CD4-positive, alpha-beta T cell (primary cell): ENCODE measurements around the gene AOC3. TPM values are rescaled to one million over a fixed set of nuclear protein-coding genes. Genes with fewer than 3 reads are reported as not detected.

ENCODE experiments used
- ATAC-seq: fragments of 200-7000 bp; cut with Tn5 transposase; one replicate; pipeline ENCODE4 v1.10.0; 2022; ENCODE audit warnings: mild to moderate bottlenecking; ENCODE audit not compliant: poor library complexity
- CTCF ChIA-PET: fragments of 350-600 bp; sonication (Branson Sonifier 250); formaldehyde crosslinking; loops from one replicate; lab custom pipeline; 2021; ENCODE audit warnings: antibody characterized with exemption, inconsistent platforms; lab: Charles Lee
- POLR2A ChIA-PET: fragments of 350-600 bp; sonication (Branson Sonifier 250); formaldehyde crosslinking; loops from one replicate; lab custom pipeline; 2021; ENCODE audit warnings: antibody characterized with exemption, inconsistent platforms; lab: Charles Lee
- DNase-seq, 14 experiments: peaks; one replicate each; pipeline ENCODE4 v3.0.0-alpha.2; 2013 to 2020; ENCODE audit warnings: mixed read lengths in 2 of 14
- H3K27ac ChIP-seq, 2 donors: one replicate each; pipeline versions ENCODE4 v1.5.1 to v1.7.0; 2013; ENCODE audit warnings: low read length in 2 of 2, low read depth in 1 of 2, mild to moderate bottlenecking in 1 of 2
- H3K27me3 ChIP-seq, 2 experiments: 1 replicate in 1 of 2; 2 replicates in 1 of 2; pipeline versions ENCODE4 v1.6.1 to v1.7.0; 2013; ENCODE audit warnings: low read length in 2 of 2, control low read depth in 1 of 2, mild to moderate bottlenecking in 1 of 2, moderate library complexity in 1 of 2; ENCODE audit not compliant: insufficient read depth in 2 of 2, control insufficient read depth in 1 of 2
- H3K36me3 ChIP-seq: one replicate; pipeline ENCODE4 v1.6.1; 2013; ENCODE audit warnings: low read length, control low read depth; ENCODE audit not compliant: insufficient read depth
- H3K4me1 ChIP-seq: one replicate; pipeline ENCODE4 v1.6.1; 2013; ENCODE audit warnings: low read length, control low read depth; ENCODE audit not compliant: insufficient read depth
- H3K4me3 ChIP-seq: one replicate; pipeline ENCODE4 v1.5.1; 2013; ENCODE audit warnings: mild to moderate bottlenecking, low read length, moderate library complexity
- H3K9me3 ChIP-seq, 2 experiments: 1 replicate in 1 of 2; 2 replicates in 1 of 2; pipeline versions ENCODE4 v1.6.1 to v1.7.0; 2013; ENCODE audit warnings: low read length in 2 of 2, mild to moderate bottlenecking in 2 of 2, control low read depth in 1 of 2, moderate library complexity in 1 of 2; ENCODE audit not compliant: control insufficient read depth in 1 of 2, insufficient read depth in 1 of 2
- H3K27ac Mint-ChIP-seq: one replicate; pipeline ENCODE4 v1.8.0; 2020; ENCODE audit warnings: mixed read lengths
- H3K27me3 Mint-ChIP-seq: one replicate; pipeline ENCODE4 v1.8.0; 2021; ENCODE audit warnings: mixed read lengths
- H3K36me3 Mint-ChIP-seq: one replicate; pipeline ENCODE4 v1.8.0; 2021; ENCODE audit warnings: low read depth, mixed read lengths
- H3K4me1 Mint-ChIP-seq: one replicate; pipeline ENCODE4 v1.8.0; 2021; ENCODE audit warnings: low read depth, mixed read lengths
- H3K4me3 Mint-ChIP-seq: one replicate; pipeline ENCODE4 v1.8.0; 2020; ENCODE audit warnings: mild to moderate bottlenecking, mixed read lengths
- H3K9me3 Mint-ChIP-seq: one replicate; pipeline ENCODE4 v1.8.0; 2020; ENCODE audit warnings: mixed read lengths
- intact Hi-C, 2 experiments: fragments of 100-400 bp; cut with DNase I in 1 of 2; cut with micrococcal nuclease in 1 of 2; formaldehyde crosslinking; loops; one replicate each; pipeline versions ENCODE4 v1.15.1 to v1.9.0; 2023 to 2025; cut with DNase I, micrococcal nuclease
- total RNA-seq, 174 experiments: library from RNA in 2 of 174; stranded (reverse) in 2 of 174; gene quantifications; one replicate each; pipeline ENCODE4 v1.2.3 and lab custom pipeline; 2021 to 2026
- TF ChIP-seq, protein P1 (sequence below): fragments of 200-600 bp; IDR thresholded peaks from one replicate; pipeline ENCODE4 v1.8.0; 2022; ENCODE audit warnings: antibody characterized with exemption, mild to moderate bottlenecking

The AOC3 gene
- total RNA-seq, 2 experiments from 2014 or later = 0.78 to 1.0 TPM

DNA sequence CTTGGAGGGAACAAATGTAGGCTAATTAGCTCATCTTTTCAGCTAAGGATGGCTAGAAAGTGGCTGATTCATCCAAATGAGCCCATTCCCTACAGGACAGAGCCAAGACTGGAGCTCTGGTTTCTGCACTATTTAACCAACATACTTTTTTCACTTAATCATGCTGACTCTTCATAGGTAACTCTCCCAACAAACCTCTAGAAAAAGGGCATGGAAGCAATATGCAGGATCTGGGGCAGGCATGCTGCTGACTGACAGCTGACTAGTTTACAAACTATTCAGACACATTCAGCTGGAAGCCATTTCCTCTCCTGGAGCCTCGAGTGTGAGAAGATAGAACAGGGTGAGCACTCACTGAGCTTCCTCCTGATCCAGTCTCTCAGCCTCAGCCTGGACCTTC lies 33.1 kb upstream of the AOC3 start:
- peaks cover 78% of the 10 kb centered on the region for H3K36me3 Mint-ChIP-seq
- no peak for DNase-seq
- no peaks in the 10 kb centered on the region for H3K9me3 Mint-ChIP-seq
- H3K27me3 Mint-ChIP-seq = no peaks in the 10 kb centered on the region
- Histone ChIP-seq H3K4me1 (peaks cover 6% of the 10 kb centered on the region), H3K27ac (no peak overlapping the region), H3K27me3 (no peaks in the 10 kb centered on the region), H3K4me3 (no peak overlapping the region), H3K9me3 (no peaks in the 10 kb centered on the region), H3K36me3 (peaks cover 83% of the 10 kb centered on the region)
- H3K4me1 Mint-ChIP-seq = peaks cover 14% of the 10 kb centered on the region
- no peak overlapping the region for H3K27ac Mint-ChIP-seq
- POLR2A ChIA-PET = no interaction called here
- no peak for ATAC-seq
- intact Hi-C loops = no loop called here
- H3K4me3 Mint-ChIP-seq = no peak overlapping the region
- CTCF ChIA-PET = no interaction called here
- TF ChIP-seq, protein P1, sequence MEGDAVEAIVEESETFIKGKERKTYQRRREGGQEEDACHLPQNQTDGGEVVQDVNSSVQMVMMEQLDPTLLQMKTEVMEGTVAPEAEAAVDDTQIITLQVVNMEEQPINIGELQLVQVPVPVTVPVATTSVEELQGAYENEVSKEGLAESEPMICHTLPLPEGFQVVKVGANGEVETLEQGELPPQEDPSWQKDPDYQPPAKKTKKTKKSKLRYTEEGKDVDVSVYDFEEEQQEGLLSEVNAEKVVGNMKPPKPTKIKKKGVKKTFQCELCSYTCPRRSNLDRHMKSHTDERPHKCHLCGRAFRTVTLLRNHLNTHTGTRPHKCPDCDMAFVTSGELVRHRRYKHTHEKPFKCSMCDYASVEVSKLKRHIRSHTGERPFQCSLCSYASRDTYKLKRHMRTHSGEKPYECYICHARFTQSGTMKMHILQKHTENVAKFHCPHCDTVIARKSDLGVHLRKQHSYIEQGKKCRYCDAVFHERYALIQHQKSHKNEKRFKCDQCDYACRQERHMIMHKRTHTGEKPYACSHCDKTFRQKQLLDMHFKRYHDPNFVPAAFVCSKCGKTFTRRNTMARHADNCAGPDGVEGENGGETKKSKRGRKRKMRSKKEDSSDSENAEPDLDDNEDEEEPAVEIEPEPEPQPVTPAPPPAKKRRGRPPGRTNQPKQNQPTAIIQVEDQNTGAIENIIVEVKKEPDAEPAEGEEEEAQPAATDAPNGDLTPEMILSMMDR = no peak

DNA sequence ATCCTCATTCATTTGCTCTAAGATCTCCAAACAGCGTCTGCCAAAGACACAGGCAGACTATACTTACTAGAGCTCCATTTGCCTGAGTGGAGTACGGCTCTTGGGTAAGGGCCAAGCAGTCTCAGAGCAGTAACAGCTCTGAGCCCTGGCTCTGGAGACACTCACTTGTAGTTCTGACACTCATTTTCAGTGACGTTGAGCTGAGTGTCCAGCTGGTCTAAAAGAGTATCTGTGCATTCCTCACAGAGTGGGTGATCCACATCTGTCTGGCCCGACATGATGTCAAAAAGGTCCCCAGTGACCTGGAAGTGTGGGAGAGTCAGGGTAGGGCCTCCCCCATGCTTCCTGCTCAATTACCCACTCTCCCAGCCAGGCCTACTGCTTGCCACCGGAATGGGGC lies 32.6 kb upstream of the AOC3 start:
- intact Hi-C loops = no loop called here
- peaks cover 17% of the 10 kb centered on the region for H3K4me1 Mint-ChIP-seq
- no peaks in the 10 kb centered on the region for H3K9me3 ChIP-seq
- ATAC-seq = no peak
- TF ChIP-seq, protein P1 = no peak
- H3K27me3 ChIP-seq = no peaks in the 10 kb centered on the region
- peaks cover 76% of the 10 kb centered on the region for H3K36me3 Mint-ChIP-seq
- H3K4me3 ChIP-seq = no peak overlapping the region
- no peaks in the 10 kb centered on the region for H3K9me3 Mint-ChIP-seq
- H3K27me3 Mint-ChIP-seq = no peaks in the 10 kb centered on the region
- no peak overlapping the region for H3K27ac Mint-ChIP-seq
- DNase-seq = no peak
- peaks cover 11% of the 10 kb centered on the region for H3K4me1 ChIP-seq
- POLR2A ChIA-PET = no interaction called here
- no peak overlapping the region for H3K27ac ChIP-seq
- H3K4me3 Mint-ChIP-seq = no peak overlapping the region
- H3K36me3 ChIP-seq = peaks cover 81% of the 10 kb centered on the region
- CTCF ChIA-PET = no interaction called here

DNA sequence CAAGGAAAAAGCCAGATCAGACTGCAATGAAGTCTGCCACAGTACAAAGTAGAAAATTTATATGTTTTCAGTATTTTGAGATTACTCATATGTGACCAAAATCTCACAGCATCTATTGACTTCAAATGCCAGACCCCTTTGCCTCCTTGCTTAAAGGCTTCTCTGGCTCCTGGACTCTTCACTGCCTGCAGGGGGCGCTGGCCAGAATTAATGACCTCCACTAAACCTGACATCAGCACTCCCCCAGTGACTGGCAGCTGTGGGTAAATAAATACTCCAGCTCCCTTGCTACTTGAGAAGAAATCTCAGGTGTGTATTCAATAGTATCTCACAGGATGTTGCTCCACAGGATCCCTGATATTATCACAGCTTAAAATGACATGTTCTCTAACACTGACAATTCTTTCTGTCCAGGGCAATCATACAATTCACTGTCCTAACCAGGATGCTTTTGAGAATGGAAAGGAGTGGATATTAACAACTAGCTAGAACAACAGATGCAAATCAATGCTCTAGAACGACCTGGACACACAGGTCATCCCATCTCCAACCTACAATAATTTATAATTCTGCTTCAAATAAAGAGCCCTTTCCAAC lies 31.0 kb upstream of the AOC3 start:
- no peaks in the 10 kb centered on the region for H3K9me3 Mint-ChIP-seq
- Histone ChIP-seq H3K4me3 (no peak overlapping the region), H3K36me3 (peaks cover 64% of the 10 kb centered on the region), H3K4me1 (peaks cover 22% of the 10 kb centered on the region), H3K9me3 (no peaks in the 10 kb centered on the region), H3K27ac (no peak overlapping the region), H3K27me3 (no peaks in the 10 kb centered on the region)
- peaks cover 67% of the 10 kb centered on the region for H3K36me3 Mint-ChIP-seq
- ATAC-seq (no peak), DNase-seq (peak; percentile 29 to 79 (median 48))
- H3K27me3 Mint-ChIP-seq = no peaks in the 10 kb centered on the region
- H3K4me1 Mint-ChIP-seq = peaks cover 28% of the 10 kb centered on the region
- ChIA-PET CTCF (interaction anchor here (1.0 to 1.6 kb wide), 5 partner anchors 12 to 161 kb away, joined by 3 to 17 read pairs (median 4); partner anchors contain the start of genes CNTD1, COA3, PSME3 and RUNDC1), POLR2A (no interaction called here)
- TF ChIP-seq, protein P1 = peak; percentile 72
- H3K4me3 Mint-ChIP-seq = peak overlapping the region; percentile 43
- intact Hi-C loops = loop anchor here in 1 of 2 experiments (10.0 kb wide), 1 partner anchor 545 kb away; no protein-coding TSS in a partner anchor
- peak overlapping the region; percentile 49 for H3K27ac Mint-ChIP-seq
